Measurements from ENCODE around the gene GLCCI1.

The GLCCI1 gene

GRCh38 chr7:7964250-7964649 is 4.3 kb upstream of the GLCCI1 start:
- no peak for DNase-seq (ENCODE audit: low spot score)

GRCh38 chr7:7964691-7965090 is 3.9 kb upstream of the GLCCI1 start:
- no peak for DNase-seq (ENCODE audit: low spot score)

- no peak for DNase-seq (ENCODE audit: low spot score)
Measured at GRCh38 chr7:7965301-7965700, 3.3 kb upstream of the GLCCI1 start.

- DNase-seq (ENCODE audit: low spot score), result no peak
Measured at GRCh38 chr7:7966141-7966734, 2.4 kb upstream of the GLCCI1 start.

- DNase-seq (ENCODE audit: low spot score), result no peak
Measured at GRCh38 chr7:7967886-7968543, 581 bp upstream of the GLCCI1 start.

- peak; percentile 50 for DNase-seq (ENCODE audit: low spot score)
Measured at GRCh38 chr7:7969306-7970236, 975 bp downstream of the GLCCI1 start.

- DNase-seq (ENCODE audit: low spot score), result no peak
Measured at GRCh38 chr7:7970237-7970530, 1.6 kb downstream of the GLCCI1 start.

GRCh38 chr7:7970531-7971307 is 2.1 kb downstream of the GLCCI1 start:
- no peak for DNase-seq (ENCODE audit: low spot score)

GRCh38 chr7:7971308-7972040 is 2.9 kb downstream of the GLCCI1 start:
- no peak for DNase-seq (ENCODE audit: low spot score)

GRCh38 chr7:7972128-7972527 is 3.5 kb downstream of the GLCCI1 start:
- no peak for DNase-seq (ENCODE audit: low spot score)

GRCh38 chr7:7972922-7973594 is 4.5 kb downstream of the GLCCI1 start:
- no peak for DNase-seq (ENCODE audit: low spot score)

GRCh38 chr7:7976677-7977076 is 8.1 kb downstream of the GLCCI1 start:
- no peak for DNase-seq (ENCODE audit: low spot score)

GRCh38 chr7:7977774-7978173 is 9.2 kb downstream of the GLCCI1 start:
- DNase-seq (ENCODE audit: low spot score), result no peak

GRCh38 chr7:7978860-7979259 is 10.3 kb downstream of the GLCCI1 start:
- no peak for DNase-seq (ENCODE audit: low spot score)

GRCh38 chr7:7979558-7979957 is 11.0 kb downstream of the GLCCI1 start:
- no peak for DNase-seq (ENCODE audit: low spot score)

GRCh38 chr7:7980134-7980533 is 11.5 kb downstream of the GLCCI1 start:
- DNase-seq (ENCODE audit: low spot score), result no peak

GRCh38 chr7:7982904-7983303 is 14.3 kb downstream of the GLCCI1 start:
- DNase-seq (ENCODE audit: low spot score), result no peak

- no peak for DNase-seq (ENCODE audit: low spot score)
Measured at GRCh38 chr7:7984424-7984823, 15.8 kb downstream of the GLCCI1 start.

- no peak for DNase-seq (ENCODE audit: low spot score)
Measured at GRCh38 chr7:7988706-7989105, 20.1 kb downstream of the GLCCI1 start.

- DNase-seq (ENCODE audit: low spot score), result no peak
Measured at GRCh38 chr7:7989133-7989532, 20.5 kb downstream of the GLCCI1 start.

Data from kidney tubule cell (primary cell).